Osteocyte (in vitro differentiated cells): ENCODE results near the gene SYT2. TPM values are rescaled to one million over a fixed set of nuclear protein-coding genes. Genes with fewer than 3 reads are reported as not detected.
A peak's percentile ranks its signal among the peaks of the same experiment; 100 is the strongest.

Source experiments
- DNase-seq: peaks from one replicate; pipeline ENCODE4 v3.0.0; 2021; ENCODE audit warnings: mixed read lengths; ENCODE audit not compliant: unreplicated experiment; ENCODE audit errors: extremely low spot score
- H3K27ac Mint-ChIP-seq: one replicate; pipeline ENCODE4 v1.8.0; 2021; ENCODE audit warnings: mild to moderate bottlenecking, mixed read lengths; ENCODE audit not compliant: unreplicated experiment
- H3K27me3 Mint-ChIP-seq: one replicate; pipeline ENCODE4 v1.8.0; 2021; ENCODE audit warnings: mixed read lengths; ENCODE audit not compliant: unreplicated experiment
- H3K36me3 Mint-ChIP-seq: one replicate; pipeline ENCODE4 v1.8.0; 2021; ENCODE audit warnings: mixed read lengths; ENCODE audit not compliant: unreplicated experiment
- H3K4me1 Mint-ChIP-seq: one replicate; pipeline ENCODE4 v1.8.0; 2021; ENCODE audit warnings: mixed read lengths; ENCODE audit not compliant: unreplicated experiment
- H3K4me3 Mint-ChIP-seq: one replicate; pipeline ENCODE4 v1.8.0; 2021; ENCODE audit warnings: mild to moderate bottlenecking, moderate library complexity, mixed read lengths; ENCODE audit not compliant: unreplicated experiment
- H3K9me3 Mint-ChIP-seq: one replicate; pipeline ENCODE4 v1.8.0; 2021; ENCODE audit warnings: mixed read lengths; ENCODE audit not compliant: unreplicated experiment
- total RNA-seq: library from RNA; stranded (reverse); gene quantifications from 2 replicates; pipeline ENCODE4 v1.2.1, GENCODE V29; 2021
- TF ChIP-seq, protein P1 (sequence below): fragments of 200-600 bp; sonication (generic); IDR thresholded peaks from 2 replicates; pipeline ENCODE4 v1.5.0; 2021; ENCODE audit warnings: antibody characterized with exemption, mild to moderate bottlenecking, moderate library complexity

The SYT2 gene
- total RNA-seq, 1 donor from 2014 or later, result not detected

- H3K9me3 Mint-ChIP-seq, result no peaks in the 10 kb centered on the region
- TF ChIP-seq, protein P1, sequence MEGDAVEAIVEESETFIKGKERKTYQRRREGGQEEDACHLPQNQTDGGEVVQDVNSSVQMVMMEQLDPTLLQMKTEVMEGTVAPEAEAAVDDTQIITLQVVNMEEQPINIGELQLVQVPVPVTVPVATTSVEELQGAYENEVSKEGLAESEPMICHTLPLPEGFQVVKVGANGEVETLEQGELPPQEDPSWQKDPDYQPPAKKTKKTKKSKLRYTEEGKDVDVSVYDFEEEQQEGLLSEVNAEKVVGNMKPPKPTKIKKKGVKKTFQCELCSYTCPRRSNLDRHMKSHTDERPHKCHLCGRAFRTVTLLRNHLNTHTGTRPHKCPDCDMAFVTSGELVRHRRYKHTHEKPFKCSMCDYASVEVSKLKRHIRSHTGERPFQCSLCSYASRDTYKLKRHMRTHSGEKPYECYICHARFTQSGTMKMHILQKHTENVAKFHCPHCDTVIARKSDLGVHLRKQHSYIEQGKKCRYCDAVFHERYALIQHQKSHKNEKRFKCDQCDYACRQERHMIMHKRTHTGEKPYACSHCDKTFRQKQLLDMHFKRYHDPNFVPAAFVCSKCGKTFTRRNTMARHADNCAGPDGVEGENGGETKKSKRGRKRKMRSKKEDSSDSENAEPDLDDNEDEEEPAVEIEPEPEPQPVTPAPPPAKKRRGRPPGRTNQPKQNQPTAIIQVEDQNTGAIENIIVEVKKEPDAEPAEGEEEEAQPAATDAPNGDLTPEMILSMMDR, result no peak
- peaks cover 21% of the 10 kb centered on the region for H3K4me1 Mint-ChIP-seq
- no peak overlapping the region for H3K27ac Mint-ChIP-seq
- peaks cover 82% of the 10 kb centered on the region for H3K27me3 Mint-ChIP-seq
- H3K36me3 Mint-ChIP-seq, result no peaks in the 10 kb centered on the region
- H3K4me3 Mint-ChIP-seq, result peak overlapping the region; percentile 29
- DNase-seq, result no peak
Observed at GRCh38 chr1:202644219-202645096, 65.8 kb downstream of the SYT2 start.

DNA sequence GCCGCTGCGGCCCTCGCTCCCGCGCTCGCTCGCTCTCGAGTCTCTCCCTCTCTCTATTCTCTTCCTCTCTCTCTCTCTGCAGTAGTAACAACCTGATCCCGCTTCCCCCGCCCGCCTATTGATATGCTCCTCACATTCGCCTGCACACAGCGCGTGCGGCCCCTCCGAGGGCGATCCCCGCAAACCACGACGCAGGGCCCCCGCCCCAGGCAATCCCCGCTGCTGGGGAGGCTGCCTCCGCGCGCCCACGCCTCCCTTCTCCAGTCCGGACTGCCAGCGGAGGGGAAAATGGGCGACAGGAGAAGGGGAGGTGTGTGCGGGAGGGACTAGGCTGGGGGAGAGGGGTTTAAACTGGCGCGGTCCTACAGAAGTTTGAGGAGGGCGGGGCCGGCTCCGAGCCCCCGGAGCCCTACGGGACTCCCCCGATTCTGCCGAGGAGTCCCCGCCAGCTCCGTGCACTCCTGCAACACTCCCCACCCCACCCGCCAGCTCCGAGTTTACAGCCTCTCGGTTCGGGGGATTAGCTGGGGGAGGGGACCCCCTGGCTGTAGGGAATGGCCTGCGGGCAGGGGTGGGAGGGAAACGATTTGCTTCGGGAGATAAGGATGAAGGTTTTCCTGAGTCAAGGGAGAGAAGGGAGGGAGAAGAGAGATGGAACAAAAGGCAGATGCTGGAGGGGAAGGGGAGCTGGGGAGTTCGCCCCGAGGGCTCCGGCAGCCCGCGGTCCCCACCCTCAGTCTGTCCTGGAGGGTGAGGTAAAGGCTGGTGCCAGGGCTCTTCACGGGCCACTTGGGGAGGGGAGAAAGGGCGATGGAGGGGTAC is 66.6 kb downstream of the SYT2 start:
- H3K36me3 Mint-ChIP-seq, result no peaks in the 10 kb centered on the region
- peak overlapping the region; percentile 67 for H3K4me3 Mint-ChIP-seq
- TF ChIP-seq, protein P1, result no peak
- peaks cover 83% of the 10 kb centered on the region for H3K27me3 Mint-ChIP-seq
- no peaks in the 10 kb centered on the region for H3K9me3 Mint-ChIP-seq
- no peak for DNase-seq
- peaks cover 21% of the 10 kb centered on the region for H3K4me1 Mint-ChIP-seq
- no peak overlapping the region for H3K27ac Mint-ChIP-seq

DNA sequence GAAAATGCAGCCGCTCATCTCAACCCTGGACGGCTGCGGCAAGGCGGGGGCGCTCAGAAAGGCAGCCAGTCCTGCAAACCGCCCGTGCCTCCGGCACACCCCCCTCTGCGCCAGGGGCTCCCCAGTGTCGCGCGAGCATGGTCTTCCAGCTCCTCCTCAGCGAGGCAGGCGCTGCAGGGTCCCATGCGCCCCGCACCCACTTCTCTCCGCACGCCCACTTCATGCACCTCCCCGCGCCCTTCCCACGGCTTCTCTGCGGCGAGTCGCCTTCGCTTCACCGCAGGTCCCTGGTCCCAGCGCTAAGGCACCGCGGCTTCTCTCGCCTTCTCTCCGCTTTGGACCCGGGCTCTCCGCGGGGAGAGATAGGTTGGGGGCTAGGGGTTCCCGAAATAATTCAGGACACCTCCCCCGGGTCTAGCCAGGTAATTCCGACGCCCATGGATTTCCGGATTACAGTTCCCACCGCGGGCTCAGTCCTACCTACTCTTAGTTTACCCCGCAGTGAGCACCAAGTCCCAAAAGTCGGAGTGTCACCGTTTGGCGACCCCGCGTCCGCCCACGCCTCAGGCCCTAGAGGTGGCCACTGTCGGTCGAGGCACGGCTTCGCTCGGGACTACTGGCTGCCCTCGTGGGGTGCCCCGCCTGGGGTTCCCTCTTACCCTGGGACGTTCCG is 67.5 kb downstream of the SYT2 start:
- Mint-ChIP-seq H3K4me3 (peak overlapping the region; percentile 67), H3K36me3 (no peaks in the 10 kb centered on the region), H3K27ac (no peak overlapping the region), H3K27me3 (peaks cover 86% of the 10 kb centered on the region), H3K4me1 (peaks cover 25% of the 10 kb centered on the region), H3K9me3 (no peaks in the 10 kb centered on the region)
- no peak for DNase-seq
- TF ChIP-seq, protein P1, result no peak

GRCh38 chr1:202642212-202642611 is 68.0 kb downstream of the SYT2 start:
- H3K36me3 Mint-ChIP-seq, result no peaks in the 10 kb centered on the region
- H3K4me3 Mint-ChIP-seq, result no peak overlapping the region
- no peak for DNase-seq
- H3K27me3 Mint-ChIP-seq, result peaks cover 80% of the 10 kb centered on the region
- H3K4me1 Mint-ChIP-seq, result peaks cover 25% of the 10 kb centered on the region
- TF ChIP-seq, protein P1, result no peak
- no peak overlapping the region for H3K27ac Mint-ChIP-seq
- no peaks in the 10 kb centered on the region for H3K9me3 Mint-ChIP-seq
